Hepatocyte (in vitro differentiated cells): Measurements from ENCODE around the gene SIGLEC1. TPM values are rescaled to one million over a fixed set of nuclear protein-coding genes. Genes with fewer than 3 reads are reported as not detected.

Experiments
- DNase-seq: peaks from one replicate; pipeline ENCODE4 v3.0.0-alpha.2; 2016; ENCODE audit warnings: low spot score
- H2AFZ ChIP-seq: fragments of 200-600 bp; sonication (generic); 2 replicates; pipeline ENCODE4 v1.6.0; 2016; ENCODE audit warnings: antibody characterized with exemption, mild to moderate bottlenecking
- H3K27ac ChIP-seq: fragments of 200-600 bp; sonication (generic); 2 replicates; pipeline ENCODE4 v1.5.1; 2016; ENCODE audit warnings: mild to moderate bottlenecking
- H3K27me3 ChIP-seq: fragments of 200-600 bp; sonication (generic); 2 replicates; pipeline ENCODE4 v1.6.1; 2016
- H3K36me3 ChIP-seq: fragments of 200-600 bp; sonication (generic); replicated peaks from 2 replicates; pipeline ENCODE4 v1.5.1; 2016; ENCODE audit warnings: low read depth; ENCODE audit not compliant: insufficient read depth
- H3K4me1 ChIP-seq: fragments of 200-600 bp; sonication (generic); 2 replicates; pipeline ENCODE4 v1.5.1; 2016; ENCODE audit warnings: mild to moderate bottlenecking, moderate library complexity; ENCODE audit not compliant: insufficient read depth
- H3K4me2 ChIP-seq: fragments of 200-600 bp; sonication (generic); 2 replicates; pipeline ENCODE4 v1.6.0; 2016
- H3K4me3 ChIP-seq: fragments of 200-600 bp; sonication (generic); 2 replicates; pipeline ENCODE4 v1.5.1; 2016; ENCODE audit warnings: mild to moderate bottlenecking
- H3K79me2 ChIP-seq: fragments of 200-600 bp; sonication (generic); 2 replicates; pipeline ENCODE4 v1.6.0; 2017; ENCODE audit warnings: mild to moderate bottlenecking
- H3K9me2 ChIP-seq: fragments of 200-600 bp; sonication (generic); replicated peaks from 2 replicates; pipeline ENCODE4 v1.6.0; 2017; ENCODE audit warnings: mild to moderate bottlenecking; ENCODE audit not compliant: insufficient read depth
- H3K9me3 ChIP-seq: fragments of 200-600 bp; sonication (generic); 2 replicates; pipeline ENCODE4 v1.5.1; 2016; ENCODE audit warnings: low read depth, mild to moderate bottlenecking
- H4K20me1 ChIP-seq: fragments of 200-600 bp; sonication (generic); 2 replicates; pipeline ENCODE4 v1.6.0; 2016; ENCODE audit warnings: mild to moderate bottlenecking; ENCODE audit not compliant: insufficient read depth, poor library complexity, severe bottlenecking
- EZH2 ChIP-seq: fragments of 200-600 bp; sonication (generic); IDR thresholded peaks from 2 replicates; pipeline ENCODE4 v1.6.1; 2016; ENCODE audit warnings: antibody characterized with exemption, mild to moderate bottlenecking, borderline replicate concordance
- EZH2phosphoT487 ChIP-seq: fragments of 200-600 bp; sonication (generic); IDR thresholded peaks from one replicate; pipeline ENCODE4 v1.6.1; 2018; ENCODE audit warnings: antibody characterized with exemption, mild to moderate bottlenecking, low read depth, moderate library complexity; ENCODE audit not compliant: unreplicated experiment, severe bottlenecking
- WGBS: methylation state at CpG from one replicate; pipeline ENCODE4 v1.1.6; 2016; ENCODE audit warnings: low lambda C conversion rate; ENCODE audit errors: missing lambda C conversion rate; 5-methylcytosine and 5-hydroxymethylcytosine counted together
- polyA plus RNA-seq: library from polyadenylated mRNA; unstranded; fragments of >200 nt; fragmentation: Nextera tagmentation; extraction: Ambion mirVana; gene quantifications from 2 replicates; pipeline ENCODE4 v1.2.1, GENCODE V29; 2016
- total RNA-seq: library from RNA; depleted of rRNA; stranded (reverse); fragments of >200 nt; gene quantifications from 2 replicates; pipeline ENCODE4 v1.2.3, GENCODE V29; 2014
- TF ChIP-seq, protein P1 (sequence below): fragments of 200-600 bp; sonication (generic); IDR thresholded peaks from 2 replicates; pipeline ENCODE4 v1.5.1; 2016; ENCODE audit warnings: antibody characterized with exemption, mild to moderate bottlenecking; ENCODE audit not compliant: poor library complexity

SIGLEC1 gene
- total RNA-seq (0.16 and 0.23 TPM in 2 replicates), polyA plus RNA-seq (0.11 and 0.62 TPM in 2 replicates)

DNA sequence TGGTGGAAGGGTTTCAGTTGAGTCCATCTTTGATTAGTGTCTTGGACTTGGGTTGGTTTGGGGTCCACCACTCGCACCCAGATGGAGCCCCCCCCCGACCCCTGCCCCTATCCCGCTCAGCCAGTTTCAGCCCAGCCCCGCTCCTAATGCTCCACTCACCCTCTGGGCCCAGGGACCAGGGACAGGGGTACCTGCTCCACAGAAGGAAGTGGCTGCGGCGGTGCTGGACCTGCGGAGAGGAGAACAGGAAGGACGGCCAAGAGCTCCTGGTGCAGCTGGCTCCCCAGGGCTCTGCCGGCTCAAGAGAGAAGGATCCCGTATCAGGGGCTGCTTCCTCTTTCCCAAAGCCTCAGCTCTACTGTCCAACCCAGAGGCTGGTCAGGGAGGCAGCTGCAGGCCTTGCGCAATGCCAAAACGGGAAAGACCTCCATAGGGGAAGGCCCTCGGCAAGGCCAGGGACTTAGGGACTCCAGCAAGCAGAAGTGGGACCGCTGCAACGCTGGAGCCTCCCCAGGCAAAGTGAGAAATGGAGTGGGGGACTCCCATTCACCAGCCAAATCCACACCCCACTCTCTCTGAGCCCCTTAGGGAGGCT is at the start of gene SIGLEC1:
Gene SIGLEC1, minus strand, starts transcription at position 322 of the 595 bp plus-strand sequence. CDS start 5,472 bp downstream, outside the sequence.
- Histone ChIP-seq H3K79me2 (no peaks in the 10 kb centered on the region), H3K9me2 (no peaks in the 10 kb centered on the region), H3K36me3 (no peaks in the 10 kb centered on the region), H3K27me3 (no peaks in the 10 kb centered on the region), H3K27ac (no peak within 1 kb of the TSS), H2AFZ (no peak within 1 kb of the TSS), H4K20me1 (no peaks in the 10 kb centered on the region), H3K4me3 (no peak within 1 kb of the TSS), H3K9me3 (no peaks in the 10 kb centered on the region), H3K4me2 (no peak within 1 kb of the TSS), H3K4me1 (no peaks in the 10 kb centered on the region)
- 92% methylated on average over 13 of the region's 15 CpGs for WGBS
- TF ChIP-seq EZH2phosphoT487 = no peak
- TF ChIP-seq, protein P1, sequence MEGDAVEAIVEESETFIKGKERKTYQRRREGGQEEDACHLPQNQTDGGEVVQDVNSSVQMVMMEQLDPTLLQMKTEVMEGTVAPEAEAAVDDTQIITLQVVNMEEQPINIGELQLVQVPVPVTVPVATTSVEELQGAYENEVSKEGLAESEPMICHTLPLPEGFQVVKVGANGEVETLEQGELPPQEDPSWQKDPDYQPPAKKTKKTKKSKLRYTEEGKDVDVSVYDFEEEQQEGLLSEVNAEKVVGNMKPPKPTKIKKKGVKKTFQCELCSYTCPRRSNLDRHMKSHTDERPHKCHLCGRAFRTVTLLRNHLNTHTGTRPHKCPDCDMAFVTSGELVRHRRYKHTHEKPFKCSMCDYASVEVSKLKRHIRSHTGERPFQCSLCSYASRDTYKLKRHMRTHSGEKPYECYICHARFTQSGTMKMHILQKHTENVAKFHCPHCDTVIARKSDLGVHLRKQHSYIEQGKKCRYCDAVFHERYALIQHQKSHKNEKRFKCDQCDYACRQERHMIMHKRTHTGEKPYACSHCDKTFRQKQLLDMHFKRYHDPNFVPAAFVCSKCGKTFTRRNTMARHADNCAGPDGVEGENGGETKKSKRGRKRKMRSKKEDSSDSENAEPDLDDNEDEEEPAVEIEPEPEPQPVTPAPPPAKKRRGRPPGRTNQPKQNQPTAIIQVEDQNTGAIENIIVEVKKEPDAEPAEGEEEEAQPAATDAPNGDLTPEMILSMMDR = no peak
- DNase-seq = no peak

DNA sequence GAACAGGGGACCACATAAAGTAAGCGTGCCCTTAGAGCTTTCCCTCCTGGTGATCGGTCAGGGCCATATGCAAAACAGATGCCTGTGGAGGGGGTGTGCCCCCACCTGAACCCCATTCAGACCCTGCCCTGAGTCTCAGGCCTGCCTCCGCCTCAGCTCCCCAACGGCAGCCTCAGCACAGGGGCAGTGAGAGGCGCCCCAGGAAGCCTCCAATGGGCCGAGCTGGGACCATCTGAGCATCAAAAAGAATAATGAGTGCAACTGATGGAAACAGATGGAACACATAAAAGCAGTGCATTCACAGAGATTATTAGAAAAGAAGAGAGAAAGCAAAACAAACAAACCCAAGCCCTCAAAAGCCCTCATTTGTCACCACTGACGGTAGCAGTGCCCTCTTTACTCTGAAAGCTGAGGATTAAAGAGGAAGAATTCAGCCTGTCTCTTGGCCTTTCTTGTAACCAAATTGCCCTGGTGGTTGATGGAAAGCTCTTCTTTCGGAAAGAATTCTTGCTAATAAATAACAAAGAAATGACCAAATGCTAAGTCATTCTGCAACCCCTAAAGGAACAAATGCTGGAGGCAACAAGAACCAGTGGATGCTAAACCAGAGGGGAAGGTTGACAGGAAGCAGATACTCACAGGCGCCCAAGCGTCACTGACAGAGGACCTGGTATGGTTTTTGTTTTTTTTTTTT is 48.4 kb upstream of the SIGLEC1 start:
- DNase-seq = no peak
- H3K4me3 ChIP-seq = no peak overlapping the region
- no peaks in the 10 kb centered on the region for H3K79me2 ChIP-seq
- no peaks in the 10 kb centered on the region for H3K36me3 ChIP-seq
- TF ChIP-seq EZH2phosphoT487 (no peak), EZH2 (no peak)
- TF ChIP-seq, protein P1 = no peak
- no peaks in the 10 kb centered on the region for H3K27me3 ChIP-seq
- H2AFZ ChIP-seq = no peak overlapping the region
- WGBS = 62% methylated on average over 10 of the region's 10 CpGs
- no peaks in the 10 kb centered on the region for H4K20me1 ChIP-seq
- no peaks in the 10 kb centered on the region for H3K9me3 ChIP-seq
- no peak overlapping the region for H3K27ac ChIP-seq
- H3K4me1 ChIP-seq = no peaks in the 10 kb centered on the region
- no peaks in the 10 kb centered on the region for H3K9me2 ChIP-seq
- no peak overlapping the region for H3K4me2 ChIP-seq

DNA sequence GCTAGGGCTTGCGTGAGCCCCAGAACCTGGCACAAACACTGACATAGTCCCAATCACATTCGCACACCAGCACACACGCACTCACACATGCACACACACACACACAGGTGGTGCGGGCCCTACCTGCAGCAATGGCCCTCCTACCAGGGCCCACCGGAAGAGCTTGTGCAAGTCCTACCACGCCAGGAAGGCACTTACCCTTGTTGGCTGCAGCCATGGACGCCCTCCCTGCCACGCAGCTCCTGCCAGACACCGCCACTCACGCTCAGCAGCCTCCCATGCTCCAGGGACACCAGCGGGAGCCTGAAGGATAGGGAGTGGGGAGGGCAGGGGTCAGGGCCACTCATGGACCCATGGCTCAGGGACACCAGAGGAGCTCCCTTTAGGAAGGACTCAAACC is 47.5 kb upstream of the SIGLEC1 start:
- TF ChIP-seq EZH2phosphoT487 = no peak
- TF ChIP-seq EZH2 = no peak
- TF ChIP-seq, protein P1 = no peak
- Histone ChIP-seq H3K4me1 (no peaks in the 10 kb centered on the region), H4K20me1 (no peaks in the 10 kb centered on the region), H3K27me3 (no peaks in the 10 kb centered on the region), H2AFZ (no peak overlapping the region), H3K4me2 (no peak overlapping the region), H3K9me2 (no peaks in the 10 kb centered on the region), H3K27ac (no peak overlapping the region), H3K36me3 (no peaks in the 10 kb centered on the region), H3K9me3 (no peaks in the 10 kb centered on the region), H3K79me2 (no peaks in the 10 kb centered on the region), H3K4me3 (no peak overlapping the region)
- 94% methylated on average over 11 of the region's 11 CpGs for WGBS
- no peak for DNase-seq
